HUES64 (cell line): Measurements from ENCODE around the gene GMDS.

Experiments used
- H3K27ac ChIP-seq: 2 replicates; pipeline ENCODE4 v1.7.0; 2013; ENCODE audit warnings: low read depth, low read length, inconsistent platforms
- H3K27me3 ChIP-seq: 2 replicates; pipeline ENCODE4 v1.6.1; 2013; ENCODE audit warnings: mild to moderate bottlenecking, low read length; ENCODE audit not compliant: insufficient read depth
- H3K36me3 ChIP-seq: 2 replicates; pipeline ENCODE4 v1.6.1; 2013; ENCODE audit warnings: mild to moderate bottlenecking, low read length; ENCODE audit not compliant: insufficient read depth
- H3K4me1 ChIP-seq: 2 replicates; pipeline ENCODE4 v1.6.1; 2013; ENCODE audit warnings: mild to moderate bottlenecking, low read length, moderate library complexity; ENCODE audit not compliant: insufficient read depth
- H3K4me3 ChIP-seq: 2 replicates; pipeline ENCODE4 v1.5.1; 2013; ENCODE audit warnings: mild to moderate bottlenecking, low read length, moderate library complexity
- H3K9ac ChIP-seq: 2 replicates; pipeline ENCODE4 v1.6.1; 2013; ENCODE audit warnings: mild to moderate bottlenecking, low read depth, low read length
- H3K9me3 ChIP-seq: 2 replicates; pipeline ENCODE4 v1.6.1; 2013; ENCODE audit warnings: low read depth, low read length; ENCODE audit not compliant: insufficient read depth
- WGBS: fragments of 150-250, 120-280 bp; methylation state at CpG from one replicate; pipeline ENCODE4 v1.1.7; 2013; ENCODE audit warnings: missing lambda C conversion rate; 5-methylcytosine and 5-hydroxymethylcytosine counted together

GMDS gene

GRCh38 chr6:1630771-1631217 lies 614.6 kb downstream of the GMDS start:
- Histone ChIP-seq H3K27me3 (peaks cover 52% of the 10 kb centered on the region), H3K36me3 (no peaks in the 10 kb centered on the region), H3K9ac (no peak overlapping the region), H3K27ac (no peak overlapping the region), H3K4me1 (peaks cover 5% of the 10 kb centered on the region; the same call in 1 of the 2 replicates), H3K9me3 (no peaks in the 10 kb centered on the region), H3K4me3 (no peak overlapping the region)
- 86% methylated on average over 11 of the region's 11 CpGs for WGBS

GRCh38 chr6:1630212-1630770 lies 615.1 kb downstream of the GMDS start:
- Histone ChIP-seq H3K27me3 (peaks cover 57% of the 10 kb centered on the region), H3K9me3 (no peaks in the 10 kb centered on the region), H3K9ac (no peak overlapping the region), H3K27ac (no peak overlapping the region), H3K36me3 (no peaks in the 10 kb centered on the region), H3K4me1 (peaks cover 5% of the 10 kb centered on the region; the same call in 1 of the 2 replicates), H3K4me3 (no peak overlapping the region)
- WGBS = 89% methylated on average over 10 of the region's 10 CpGs

- no peak overlapping the region for H3K27ac ChIP-seq
- H3K9ac ChIP-seq = no peak overlapping the region
- H3K4me3 ChIP-seq = no peak overlapping the region
- peaks cover 67% of the 10 kb centered on the region for H3K27me3 ChIP-seq
- H3K9me3 ChIP-seq = no peaks in the 10 kb centered on the region
- H3K4me1 ChIP-seq = peaks cover 5% of the 10 kb centered on the region; the same call in 1 of the 2 replicates
- WGBS = 77% methylated on average over 14 of the region's 14 CpGs
- H3K36me3 ChIP-seq = no peaks in the 10 kb centered on the region
Observed at GRCh38 chr6:1629316-1629715, 616.1 kb downstream of the GMDS start.

GRCh38 chr6:1627827-1628560 lies 617.4 kb downstream of the GMDS start:
- H3K27ac ChIP-seq = no peak overlapping the region
- H3K27me3 ChIP-seq = peaks cover 80% of the 10 kb centered on the region

GRCh38 chr6:1626481-1626880 lies 618.9 kb downstream of the GMDS start:
- no peaks in the 10 kb centered on the region for H3K9me3 ChIP-seq
- H3K27me3 ChIP-seq = peaks cover 95% of the 10 kb centered on the region
- no peak overlapping the region for H3K9ac ChIP-seq
- no peak overlapping the region for H3K27ac ChIP-seq
- WGBS = 43% methylated on average over 4 of the region's 4 CpGs
- peaks cover 8% of the 10 kb centered on the region; the same call in 1 of the 2 replicates for H3K4me1 ChIP-seq
- H3K4me3 ChIP-seq = no peak overlapping the region
- H3K36me3 ChIP-seq = no peaks in the 10 kb centered on the region

More at GRCh38 chr6:1627827-1628560, 617.4 kb downstream of the GMDS start:
- H3K9me3 ChIP-seq = no peaks in the 10 kb centered on the region
- WGBS = 68% methylated on average over 10 of the region's 10 CpGs
- H3K4me1 ChIP-seq = peaks cover 8% of the 10 kb centered on the region; the same call in 1 of the 2 replicates
- H3K36me3 ChIP-seq = no peaks in the 10 kb centered on the region
- H3K9ac ChIP-seq = no peak overlapping the region
- H3K4me3 ChIP-seq = no peak overlapping the region

GRCh38 chr6:1625794-1626435 lies 619.5 kb downstream of the GMDS start:
- no peak overlapping the region for H3K27ac ChIP-seq
- 41% methylated on average over 18 of the region's 18 CpGs for WGBS
- no peak overlapping the region for H3K4me3 ChIP-seq
- peaks cover 97% of the 10 kb centered on the region for H3K27me3 ChIP-seq
- no peaks in the 10 kb centered on the region for H3K9me3 ChIP-seq
- H3K36me3 ChIP-seq = no peaks in the 10 kb centered on the region
- H3K4me1 ChIP-seq = peaks cover 9% of the 10 kb centered on the region
- no peak overlapping the region for H3K9ac ChIP-seq

- Histone ChIP-seq H3K9me3 (no peaks in the 10 kb centered on the region), H3K36me3 (no peaks in the 10 kb centered on the region), H3K4me3 (peak overlapping the region; percentile 38), H3K9ac (no peak overlapping the region), H3K27ac (no peak overlapping the region), H3K4me1 (peaks cover 11% of the 10 kb centered on the region), H3K27me3 (peaks cover 99% of the 10 kb centered on the region)
- 3% methylated on average over 53 of the region's 53 CpGs for WGBS
Observed at GRCh38 chr6:1624851-1625781, 620.3 kb downstream of the GMDS start.

GRCh38 chr6:1624058-1624850 lies 621.2 kb downstream of the GMDS start:
- WGBS = 1% methylated on average over 65 of the region's 66 CpGs
- Histone ChIP-seq H3K27me3 (peaks cover 100% of the 10 kb centered on the region), H3K4me1 (peaks cover 11% of the 10 kb centered on the region), H3K36me3 (no peaks in the 10 kb centered on the region), H3K27ac (no peak overlapping the region), H3K4me3 (peak overlapping the region; percentile 38), H3K9me3 (no peaks in the 10 kb centered on the region), H3K9ac (no peak overlapping the region)

- Histone ChIP-seq H3K9ac (no peak overlapping the region), H3K4me3 (0 out of 2 replicates have a peak overlapping the region, but pooled peaks have one; percentile 38), H3K27ac (no peak overlapping the region), H3K36me3 (no peaks in the 10 kb centered on the region), H3K27me3 (peaks cover 100% of the 10 kb centered on the region), H3K9me3 (no peaks in the 10 kb centered on the region), H3K4me1 (peaks cover 11% of the 10 kb centered on the region)
- 2% methylated on average over 12 of the region's 12 CpGs for WGBS
Observed at GRCh38 chr6:1623769-1624057, 621.7 kb downstream of the GMDS start.
